K562 (cell line): ENCODE data around the gene ACOT7.

ENCODE experiments used
- JUND ChIP-seq, 2 experiments: IDR thresholded peaks; 2 replicates in 1 of 2; 3 replicates in 1 of 2; pipeline ENCODE4 v1.6.1; 2011; ENCODE audit warnings: borderline replicate concordance in 2 of 2, low read depth in 2 of 2, low read length in 2 of 2, improper control_type of control experiment in 1 of 2, missing biosample characterization in 1 of 2, missing genetic modification characterization in 1 of 2, missing genetic modification reagents in 1 of 2
- ZFP30 ChIP-seq: fragments of 250-450 bp; sonication (Bioruptor Pico); IDR thresholded peaks from 2 replicates; pipeline ENCODE4 v1.8.0; 2022; ENCODE audit warnings: moderate library complexity, mild to moderate bottlenecking, inconsistent platforms, borderline replicate concordance
- ZNF12 ChIP-seq: sonication (generic); formaldehyde crosslinking; IDR thresholded peaks from 2 replicates; pipeline ENCODE4 v1.4.0; 2020; ENCODE audit warnings: mild to moderate bottlenecking, missing genetic modification reagents
- ZNF347 ChIP-seq: fragments of 450-650 bp; formaldehyde crosslinking; IDR thresholded peaks from 2 replicates; pipeline ENCODE4 v1.4.0; 2020; ENCODE audit warnings: low read depth, mild to moderate bottlenecking, moderate library complexity
- ZNF408 ChIP-seq: fragments of 250-450 bp; sonication (Bioruptor Pico); IDR thresholded peaks from 2 replicates; pipeline ENCODE4 v1.4.0; 2020; ENCODE audit warnings: low read depth, mild to moderate bottlenecking, moderate library complexity
- TF ChIP-seq, protein P1 (sequence below), 3 experiments: fragments of 200-800 bp in 1 of 3; sonication (Bioruptor generic) in 1 of 3; sonication (generic) in 1 of 3; formaldehyde crosslinking in 1 of 3; IDR thresholded peaks; 2 replicates each; pipeline versions ENCODE4 v1.6.1 to v1.8.0; 2016 to 2022; ENCODE audit warnings: mild to moderate bottlenecking in 2 of 3, missing compliant biosample characterization in 2 of 3, missing genetic modification characterization in 2 of 3, missing genetic modification reagents in 1 of 3
- TF ChIP-seq, protein P2 (sequence below), 3 experiments: IDR thresholded peaks in 2 of 3; conservative IDR thresholded peaks in 1 of 3; 2 replicates each; pipeline ENCODE4 v1.5.1; 2011 to 2012; ENCODE audit warnings: low read length in 3 of 3, mild to moderate bottlenecking in 3 of 3, control low read depth in 2 of 3, improper control_type of control experiment in 1 of 3, inconsistent platforms in 1 of 3, low read depth in 1 of 3, mixed read lengths in 1 of 3, moderate library complexity in 1 of 3; ENCODE audit not compliant: insufficient read depth in 2 of 3
- TF ChIP-seq, protein P3 (sequence below): sonication (generic); formaldehyde crosslinking; IDR thresholded peaks from 2 replicates; pipeline ENCODE4 v1.4.0; 2020; ENCODE audit warnings: mild to moderate bottlenecking, missing genetic modification reagents

DNA sequence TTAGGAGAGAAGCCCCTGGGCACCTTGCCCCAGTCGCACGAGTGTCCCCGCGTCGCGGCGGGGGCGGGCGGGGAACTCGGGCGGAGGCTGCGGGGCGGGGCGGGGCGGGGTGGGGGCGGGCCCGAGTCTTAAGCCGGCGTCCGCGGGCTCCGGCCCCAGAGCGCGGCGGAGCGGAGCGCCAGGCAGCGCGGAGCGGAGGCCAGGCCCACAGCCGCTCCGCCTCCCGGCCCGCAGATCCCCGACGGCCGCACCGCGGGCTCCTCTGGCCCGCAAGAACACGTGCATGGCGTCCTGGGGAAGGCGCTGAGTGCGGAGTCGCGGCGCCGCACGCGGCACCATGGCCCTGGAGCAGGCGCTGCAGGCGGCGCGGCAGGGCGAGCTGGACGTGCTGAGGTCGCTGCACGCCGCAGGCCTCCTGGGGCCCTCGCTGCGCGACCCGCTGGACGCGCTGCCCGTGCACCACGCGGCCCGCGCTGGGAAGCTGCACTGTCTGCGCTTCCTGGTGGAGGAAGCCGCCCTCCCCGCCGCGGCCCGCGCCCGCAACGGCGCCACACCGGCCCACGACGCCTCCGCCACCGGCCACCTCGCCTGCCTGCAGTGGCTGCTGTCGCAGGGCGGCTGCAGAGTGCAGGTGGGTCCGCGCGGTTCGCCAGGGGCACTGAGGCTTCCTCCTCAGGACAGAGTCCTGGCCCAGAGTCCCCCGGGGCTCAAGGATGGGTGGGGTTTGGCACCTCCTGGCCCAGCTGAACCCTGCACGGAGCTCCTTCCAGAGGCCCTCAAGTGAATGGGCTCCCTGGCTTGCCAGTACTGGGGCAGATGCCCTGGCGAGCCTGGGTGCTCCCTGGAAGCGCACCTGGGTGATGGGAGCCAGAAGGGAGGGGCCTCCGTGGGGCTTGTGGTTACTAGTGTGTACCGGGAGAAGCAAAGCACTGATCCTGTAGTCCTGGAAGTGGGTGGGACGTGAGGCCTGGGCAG, 31.3 kb upstream of the ACOT7 start, which contains the start of gene ESPN:
- no peak for TF ChIP-seq ZNF347
- no peak for TF ChIP-seq ZFP30 (CRISPR knock-in tag)
- TF ChIP-seq, protein P1, sequence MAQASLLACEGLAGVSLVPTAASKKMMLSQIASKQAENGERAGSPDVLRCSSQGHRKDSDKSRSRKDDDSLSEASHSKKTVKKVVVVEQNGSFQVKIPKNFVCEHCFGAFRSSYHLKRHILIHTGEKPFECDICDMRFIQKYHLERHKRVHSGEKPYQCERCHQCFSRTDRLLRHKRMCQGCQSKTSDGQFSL (CRISPR knock-in tag; IDR thresholded peaks at IDR 0.05): no peak
- TF ChIP-seq, protein P1 (tag; IDR thresholded peaks at IDR 0.05): no peak
- TF ChIP-seq, protein P2, sequence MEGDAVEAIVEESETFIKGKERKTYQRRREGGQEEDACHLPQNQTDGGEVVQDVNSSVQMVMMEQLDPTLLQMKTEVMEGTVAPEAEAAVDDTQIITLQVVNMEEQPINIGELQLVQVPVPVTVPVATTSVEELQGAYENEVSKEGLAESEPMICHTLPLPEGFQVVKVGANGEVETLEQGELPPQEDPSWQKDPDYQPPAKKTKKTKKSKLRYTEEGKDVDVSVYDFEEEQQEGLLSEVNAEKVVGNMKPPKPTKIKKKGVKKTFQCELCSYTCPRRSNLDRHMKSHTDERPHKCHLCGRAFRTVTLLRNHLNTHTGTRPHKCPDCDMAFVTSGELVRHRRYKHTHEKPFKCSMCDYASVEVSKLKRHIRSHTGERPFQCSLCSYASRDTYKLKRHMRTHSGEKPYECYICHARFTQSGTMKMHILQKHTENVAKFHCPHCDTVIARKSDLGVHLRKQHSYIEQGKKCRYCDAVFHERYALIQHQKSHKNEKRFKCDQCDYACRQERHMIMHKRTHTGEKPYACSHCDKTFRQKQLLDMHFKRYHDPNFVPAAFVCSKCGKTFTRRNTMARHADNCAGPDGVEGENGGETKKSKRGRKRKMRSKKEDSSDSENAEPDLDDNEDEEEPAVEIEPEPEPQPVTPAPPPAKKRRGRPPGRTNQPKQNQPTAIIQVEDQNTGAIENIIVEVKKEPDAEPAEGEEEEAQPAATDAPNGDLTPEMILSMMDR (IDR thresholded peaks at IDR 0.05 in 2 of 3, conservative IDR thresholded peaks at IDR 0.05 in 1 of 3; ENCODE audit: insufficient read depth in 2 of 3, low read depth in 1 of 3, low read length in 3 of 3): no peak
- TF ChIP-seq ZNF408 (CRISPR knock-in tag): no peak
- TF ChIP-seq ZNF12 (CRISPR knock-in tag): no peak
- no peak for TF ChIP-seq JUND (IDR thresholded peaks at IDR 0.05; ENCODE audit: borderline replicate concordance, low read depth, low read length)
- no peak for TF ChIP-seq JUND (tag; IDR thresholded peaks at IDR 0.05; ENCODE audit: borderline replicate concordance, low read depth, low read length)
- TF ChIP-seq, protein P3, sequence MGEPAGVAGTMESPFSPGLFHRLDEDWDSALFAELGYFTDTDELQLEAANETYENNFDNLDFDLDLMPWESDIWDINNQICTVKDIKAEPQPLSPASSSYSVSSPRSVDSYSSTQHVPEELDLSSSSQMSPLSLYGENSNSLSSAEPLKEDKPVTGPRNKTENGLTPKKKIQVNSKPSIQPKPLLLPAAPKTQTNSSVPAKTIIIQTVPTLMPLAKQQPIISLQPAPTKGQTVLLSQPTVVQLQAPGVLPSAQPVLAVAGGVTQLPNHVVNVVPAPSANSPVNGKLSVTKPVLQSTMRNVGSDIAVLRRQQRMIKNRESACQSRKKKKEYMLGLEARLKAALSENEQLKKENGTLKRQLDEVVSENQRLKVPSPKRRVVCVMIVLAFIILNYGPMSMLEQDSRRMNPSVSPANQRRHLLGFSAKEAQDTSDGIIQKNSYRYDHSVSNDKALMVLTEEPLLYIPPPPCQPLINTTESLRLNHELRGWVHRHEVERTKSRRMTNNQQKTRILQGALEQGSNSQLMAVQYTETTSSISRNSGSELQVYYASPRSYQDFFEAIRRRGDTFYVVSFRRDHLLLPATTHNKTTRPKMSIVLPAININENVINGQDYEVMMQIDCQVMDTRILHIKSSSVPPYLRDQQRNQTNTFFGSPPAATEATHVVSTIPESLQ (CRISPR knock-in tag): no peak
